ENCODE data around the gene MAGI1.

- TF ChIP-seq CTCF (IDR thresholded peaks at IDR 0.05), result no peak
- TF ChIP-seq POLR2A (IDR thresholded peaks at IDR 0.05), result no peak
Measured at GRCh38 chr3:65967451-65967850, 71.3 kb downstream of the MAGI1 start.

Measured in vagina (tissue), 2 donors.